GM06990 (cell line): Measurements from ENCODE around the gene SHANK1.
"Not testable (repeated sequence)": the region's sequence is repeated elsewhere in the genome, so short reads cannot be mapped to it uniquely, and the experiment has no call there.

Experiments
- DNase-seq: peaks from one replicate; pipeline ENCODE4 v3.0.0-alpha.2; 2011; ENCODE audit not compliant: insufficient read length; ENCODE audit errors: extremely low read depth
- H3K27me3 ChIP-seq: replicated peaks from 2 replicates; pipeline ENCODE4 v1.6.0; 2011; ENCODE audit warnings: low read length; ENCODE audit not compliant: control insufficient read depth, insufficient read depth
- H3K36me3 ChIP-seq: 2 replicates; pipeline ENCODE4 v1.5.1; 2011; ENCODE audit warnings: low read length; ENCODE audit not compliant: control insufficient read depth, insufficient read depth
- H3K4me3 ChIP-seq: replicated peaks from 2 replicates; pipeline ENCODE4 v1.5.1; 2011; ENCODE audit warnings: low read depth, mild to moderate bottlenecking, control low read depth, low read length
- CTCF ChIP-seq: IDR thresholded peaks from 2 replicates; pipeline ENCODE4 v1.5.1; 2011; ENCODE audit warnings: low read length, control low read depth, mild to moderate bottlenecking, inconsistent platforms; ENCODE audit not compliant: insufficient read depth, poor library complexity, severe bottlenecking

Gene SHANK1

GRCh38 chr19:50753879-50754278, 34.3 kb upstream of the SHANK1 start:
- H3K4me3 ChIP-seq: no peak overlapping the region
- no peaks in the 10 kb centered on the region for H3K36me3 ChIP-seq
- no peak for TF ChIP-seq CTCF
- H3K27me3 ChIP-seq: no peaks in the 10 kb centered on the region
- DNase-seq: no peak

- Histone ChIP-seq H3K4me3 (no peak overlapping the region), H3K36me3 (no peaks in the 10 kb centered on the region), H3K27me3 (no peaks in the 10 kb centered on the region)
- no peak for DNase-seq
- TF ChIP-seq CTCF: no peak
Measured at GRCh38 chr19:50750010-50750409, 30.4 kb upstream of the SHANK1 start.

GRCh38 chr19:50749490-50749889, 29.9 kb upstream of the SHANK1 start:
- Histone ChIP-seq H3K4me3 (no peak overlapping the region), H3K36me3 (no peaks in the 10 kb centered on the region), H3K27me3 (no peaks in the 10 kb centered on the region)
- no peak for DNase-seq
- no peak for TF ChIP-seq CTCF

- H3K27me3 ChIP-seq, H3K4me3 ChIP-seq, DNase-seq, H3K36me3 ChIP-seq: not testable (repeated sequence)
Measured at GRCh38 chr19:50747141-50747540, 27.5 kb upstream of the SHANK1 start.

- H3K27me3 ChIP-seq: no peaks in the 10 kb centered on the region
- H3K36me3 ChIP-seq: no peaks in the 10 kb centered on the region
- DNase-seq: no peak
- TF ChIP-seq CTCF: no peak
- H3K4me3 ChIP-seq: no peak overlapping the region
Measured at GRCh38 chr19:50745221-50745620, 25.6 kb upstream of the SHANK1 start.

GRCh38 chr19:50743537-50743936, 23.9 kb upstream of the SHANK1 start:
- DNase-seq: no peak
- Histone ChIP-seq H3K36me3 (no peaks in the 10 kb centered on the region), H3K27me3 (no peaks in the 10 kb centered on the region; the same call in 1 of the 2 replicates), H3K4me3 (no peak overlapping the region)
- no peak for TF ChIP-seq CTCF
